Endothelial cell (in vitro differentiated cells): ENCODE results near the gene CADPS. TPM values are rescaled to one million over a fixed set of nuclear protein-coding genes. Genes with fewer than 3 reads are reported as not detected.

Experiments used
- DNase-seq: peaks from one replicate; pipeline ENCODE4 v3.0.0; 2021; ENCODE audit warnings: low spot score
- H3K27ac Mint-ChIP-seq: one replicate; pipeline ENCODE4 v1.8.0; 2021; ENCODE audit warnings: mixed read lengths, inconsistent platforms; ENCODE audit not compliant: unreplicated experiment
- H3K27me3 Mint-ChIP-seq: one replicate; pipeline ENCODE4 v1.8.0; 2021; ENCODE audit warnings: mild to moderate bottlenecking, moderate library complexity, mixed read lengths, inconsistent platforms; ENCODE audit not compliant: unreplicated experiment
- H3K36me3 Mint-ChIP-seq: one replicate; pipeline ENCODE4 v1.8.0; 2021; ENCODE audit warnings: mild to moderate bottlenecking, low read depth, mixed read lengths, inconsistent platforms; ENCODE audit not compliant: unreplicated experiment
- H3K4me1 Mint-ChIP-seq: one replicate; pipeline ENCODE4 v1.8.0; 2021; ENCODE audit warnings: mild to moderate bottlenecking, mixed read lengths, inconsistent platforms; ENCODE audit not compliant: unreplicated experiment
- H3K4me3 Mint-ChIP-seq: one replicate; pipeline ENCODE4 v1.8.0; 2021; ENCODE audit warnings: mild to moderate bottlenecking, mixed read lengths, inconsistent platforms; ENCODE audit not compliant: unreplicated experiment
- H3K9me3 Mint-ChIP-seq: one replicate; pipeline ENCODE4 v1.8.0; 2021; ENCODE audit warnings: mixed read lengths, inconsistent platforms; ENCODE audit not compliant: unreplicated experiment
- CTCF ChIP-seq: fragments of 200-600 bp; sonication (generic); IDR thresholded peaks from one replicate; pipeline ENCODE4 v1.5.0; 2021; ENCODE audit warnings: antibody characterized with exemption; ENCODE audit not compliant: unreplicated experiment
- total RNA-seq: library from RNA; stranded (reverse); fragmentation: NEBNext Ultra II Directional; extraction: Animal tissue kit (Norgen Biotek cat#: 25700); gene quantifications from one replicate; pipeline ENCODE4 v1.2.1, GENCODE V29; 2021; ENCODE audit not compliant: unreplicated experiment

CADPS gene
- total RNA-seq, 1 donor from 2014 or later = 0.26 TPM

- H3K27me3 Mint-ChIP-seq = no peaks in the 10 kb centered on the region
- H3K36me3 Mint-ChIP-seq = no peaks in the 10 kb centered on the region
- no peak overlapping the region for H3K4me3 Mint-ChIP-seq
- H3K27ac Mint-ChIP-seq = no peak overlapping the region
- no peaks in the 10 kb centered on the region for H3K9me3 Mint-ChIP-seq
- no peak for TF ChIP-seq CTCF
- H3K4me1 Mint-ChIP-seq = no peaks in the 10 kb centered on the region
- DNase-seq = no peak
Observed at GRCh38 chr3:62659660-62660059, 215.6 kb downstream of the CADPS start.

GRCh38 chr3:62655691-62656063, 219.5 kb downstream of the CADPS start:
- Mint-ChIP-seq H3K9me3 (no peaks in the 10 kb centered on the region), H3K27ac (no peak overlapping the region), H3K27me3 (no peaks in the 10 kb centered on the region), H3K4me3 (no peak overlapping the region), H3K4me1 (no peaks in the 10 kb centered on the region), H3K36me3 (no peaks in the 10 kb centered on the region)
- no peak for DNase-seq
- TF ChIP-seq CTCF = no peak

GRCh38 chr3:62655056-62655690, 220.0 kb downstream of the CADPS start:
- no peaks in the 10 kb centered on the region for H3K9me3 Mint-ChIP-seq
- no peak for DNase-seq
- H3K4me1 Mint-ChIP-seq = no peaks in the 10 kb centered on the region
- no peak for TF ChIP-seq CTCF
- no peak overlapping the region for H3K27ac Mint-ChIP-seq
- no peaks in the 10 kb centered on the region for H3K27me3 Mint-ChIP-seq
- no peaks in the 10 kb centered on the region for H3K36me3 Mint-ChIP-seq
- H3K4me3 Mint-ChIP-seq = no peak overlapping the region

GRCh38 chr3:62653796-62654195, 221.4 kb downstream of the CADPS start:
- no peak for TF ChIP-seq CTCF
- no peak overlapping the region for H3K4me3 Mint-ChIP-seq
- no peaks in the 10 kb centered on the region for H3K4me1 Mint-ChIP-seq
- no peaks in the 10 kb centered on the region for H3K27me3 Mint-ChIP-seq
- H3K9me3 Mint-ChIP-seq = no peaks in the 10 kb centered on the region
- DNase-seq = no peak
- H3K27ac Mint-ChIP-seq = no peak overlapping the region
- H3K36me3 Mint-ChIP-seq = no peaks in the 10 kb centered on the region

GRCh38 chr3:62647711-62648110, 227.5 kb downstream of the CADPS start:
- Mint-ChIP-seq H3K9me3 (no peaks in the 10 kb centered on the region), H3K4me3 (no peak overlapping the region), H3K4me1 (no peaks in the 10 kb centered on the region), H3K27ac (no peak overlapping the region), H3K36me3 (no peaks in the 10 kb centered on the region), H3K27me3 (no peaks in the 10 kb centered on the region)
- TF ChIP-seq CTCF = no peak
- no peak for DNase-seq
